Measurements from ENCODE around the gene ADRA2C. TPM values are rescaled to one million over a fixed set of nuclear protein-coding genes. Genes with fewer than 3 reads are reported as not detected.
A peak's percentile ranks its signal among the peaks of the same experiment; 100 is the strongest.

ADRA2C gene
- total and polyA plus RNA-seq, 2 of the 13 experiments (the other 11 are each of a cell fraction or from before 2014, with no cell fraction given): 15.4 to 69.7 TPM

DNA sequence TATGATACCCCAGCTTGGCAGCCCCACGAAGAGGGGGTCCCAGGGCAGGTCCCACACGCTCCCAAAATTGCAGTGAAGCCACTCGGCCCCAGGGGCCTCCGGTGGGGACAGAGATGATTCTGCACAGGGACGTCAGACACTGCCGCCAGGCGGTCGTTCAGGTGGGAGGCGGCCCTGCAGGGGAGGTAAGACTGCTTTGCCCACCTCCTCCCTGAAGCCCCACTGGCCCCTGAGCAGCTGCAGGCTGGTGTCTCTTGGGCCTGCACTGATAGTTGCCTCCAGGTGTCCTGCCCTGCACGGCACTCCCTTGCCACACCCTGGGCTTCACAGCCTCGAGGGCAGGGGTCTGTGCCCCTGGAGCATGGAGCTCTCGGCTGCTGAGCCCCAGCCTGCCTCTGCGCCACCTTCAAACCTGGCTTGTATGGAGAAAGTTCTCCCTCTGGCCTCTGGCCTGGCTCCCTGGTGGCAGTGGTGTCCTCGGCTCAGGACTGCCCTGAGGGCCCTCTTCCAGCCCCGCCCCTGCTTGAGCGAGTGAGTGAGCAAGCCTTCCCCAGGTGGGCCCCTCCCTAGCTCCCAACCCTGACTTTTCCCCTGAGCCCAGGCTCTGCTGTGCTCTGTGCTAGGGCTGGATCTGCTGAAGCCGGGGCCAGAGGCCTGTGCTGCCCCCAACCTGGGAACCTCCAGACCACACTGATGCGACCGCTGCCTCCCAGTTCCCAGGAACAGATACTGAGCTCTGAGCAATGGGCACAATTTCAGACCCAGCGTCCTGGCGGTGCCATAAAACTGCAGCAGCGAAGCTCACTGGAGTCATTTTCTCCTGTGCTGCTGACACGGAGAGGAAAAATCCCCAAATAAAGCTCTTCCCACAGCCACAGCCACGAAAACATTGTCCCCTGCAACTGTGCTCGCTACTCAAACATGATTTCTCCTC is 16.1 kb downstream of the ADRA2C start (continued):
- TF ChIP-seq, protein P1, sequence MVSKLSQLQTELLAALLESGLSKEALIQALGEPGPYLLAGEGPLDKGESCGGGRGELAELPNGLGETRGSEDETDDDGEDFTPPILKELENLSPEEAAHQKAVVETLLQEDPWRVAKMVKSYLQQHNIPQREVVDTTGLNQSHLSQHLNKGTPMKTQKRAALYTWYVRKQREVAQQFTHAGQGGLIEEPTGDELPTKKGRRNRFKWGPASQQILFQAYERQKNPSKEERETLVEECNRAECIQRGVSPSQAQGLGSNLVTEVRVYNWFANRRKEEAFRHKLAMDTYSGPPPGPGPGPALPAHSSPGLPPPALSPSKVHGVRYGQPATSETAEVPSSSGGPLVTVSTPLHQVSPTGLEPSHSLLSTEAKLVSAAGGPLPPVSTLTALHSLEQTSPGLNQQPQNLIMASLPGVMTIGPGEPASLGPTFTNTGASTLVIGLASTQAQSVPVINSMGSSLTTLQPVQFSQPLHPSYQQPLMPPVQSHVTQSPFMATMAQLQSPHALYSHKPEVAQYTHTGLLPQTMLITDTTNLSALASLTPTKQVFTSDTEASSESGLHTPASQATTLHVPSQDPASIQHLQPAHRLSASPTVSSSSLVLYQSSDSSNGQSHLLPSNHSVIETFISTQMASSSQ (IDR thresholded peaks at IDR 0.05; ENCODE audit: low read depth): no peak
- TF ChIP-seq, protein P1 (CRISPR knock-in tag; IDR thresholded peaks at IDR 0.05; ENCODE audit: borderline replicate concordance): no peak
- TF ChIP-seq ZNF724P (CRISPR knock-in tag; IDR thresholded peaks at IDR 0.05; ENCODE audit: borderline replicate concordance) (0 out of 2 replicates have a peak, but pooled peaks have one; percentile 50), AGO1 (IDR thresholded peaks at IDR 0.05; ENCODE audit: low read depth, low read length, poor library complexity, severe bottlenecking) (peak; percentile 45), RFX1 (IDR thresholded peaks at IDR 0.05) (no peak), ZNF772 (CRISPR knock-in tag; IDR thresholded peaks at IDR 0.05) (peak; percentile 63; the same call in 1 of the 2 replicates), MBD4 (IDR thresholded peaks at IDR 0.05; ENCODE audit: borderline replicate concordance, low read length) (no peak), ZNF777 (CRISPR knock-in tag; IDR thresholded peaks at IDR 0.05) (no peak), ZNF30 (CRISPR knock-in tag; IDR thresholded peaks at IDR 0.05) (no peak), ZNF510 (CRISPR knock-in tag; IDR thresholded peaks at IDR 0.05; ENCODE audit: low read depth) (no peak), ZNF501 (CRISPR knock-in tag; IDR thresholded peaks at IDR 0.05) (no peak), ZNF230 (CRISPR knock-in tag; IDR thresholded peaks at IDR 0.05) (0 out of 2 replicates have a peak, but pooled peaks have one; percentile 51), ZSCAN12 (CRISPR knock-in tag; IDR thresholded peaks at IDR 0.05) (no peak), ZNF225 (CRISPR knock-in tag; IDR thresholded peaks at IDR 0.05) (no peak)
- TF ChIP-seq, protein P2, sequence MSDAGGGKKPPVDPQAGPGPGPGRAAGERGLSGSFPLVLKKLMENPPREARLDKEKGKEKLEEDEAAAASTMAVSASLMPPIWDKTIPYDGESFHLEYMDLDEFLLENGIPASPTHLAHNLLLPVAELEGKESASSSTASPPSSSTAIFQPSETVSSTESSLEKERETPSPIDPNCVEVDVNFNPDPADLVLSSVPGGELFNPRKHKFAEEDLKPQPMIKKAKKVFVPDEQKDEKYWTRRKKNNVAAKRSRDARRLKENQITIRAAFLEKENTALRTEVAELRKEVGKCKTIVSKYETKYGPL (CRISPR knock-in tag; IDR thresholded peaks at IDR 0.05): no peak
- TF ChIP-seq, protein P3, sequence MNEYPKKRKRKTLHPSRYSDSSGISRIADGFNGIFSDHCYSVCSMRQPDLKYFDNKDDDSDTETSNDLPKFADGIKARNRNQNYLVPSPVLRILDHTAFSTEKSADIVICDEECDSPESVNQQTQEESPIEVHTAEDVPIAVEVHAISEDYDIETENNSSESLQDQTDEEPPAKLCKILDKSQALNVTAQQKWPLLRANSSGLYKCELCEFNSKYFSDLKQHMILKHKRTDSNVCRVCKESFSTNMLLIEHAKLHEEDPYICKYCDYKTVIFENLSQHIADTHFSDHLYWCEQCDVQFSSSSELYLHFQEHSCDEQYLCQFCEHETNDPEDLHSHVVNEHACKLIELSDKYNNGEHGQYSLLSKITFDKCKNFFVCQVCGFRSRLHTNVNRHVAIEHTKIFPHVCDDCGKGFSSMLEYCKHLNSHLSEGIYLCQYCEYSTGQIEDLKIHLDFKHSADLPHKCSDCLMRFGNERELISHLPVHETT (CRISPR knock-in tag; conservative IDR thresholded peaks at IDR 0.05): no peak
- TF ChIP-seq, protein P4, sequence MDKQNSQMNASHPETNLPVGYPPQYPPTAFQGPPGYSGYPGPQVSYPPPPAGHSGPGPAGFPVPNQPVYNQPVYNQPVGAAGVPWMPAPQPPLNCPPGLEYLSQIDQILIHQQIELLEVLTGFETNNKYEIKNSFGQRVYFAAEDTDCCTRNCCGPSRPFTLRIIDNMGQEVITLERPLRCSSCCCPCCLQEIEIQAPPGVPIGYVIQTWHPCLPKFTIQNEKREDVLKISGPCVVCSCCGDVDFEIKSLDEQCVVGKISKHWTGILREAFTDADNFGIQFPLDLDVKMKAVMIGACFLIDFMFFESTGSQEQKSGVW (CRISPR knock-in tag; IDR thresholded peaks at IDR 0.05; ENCODE audit: borderline replicate concordance): no peak
- TF ChIP-seq, protein P5, sequence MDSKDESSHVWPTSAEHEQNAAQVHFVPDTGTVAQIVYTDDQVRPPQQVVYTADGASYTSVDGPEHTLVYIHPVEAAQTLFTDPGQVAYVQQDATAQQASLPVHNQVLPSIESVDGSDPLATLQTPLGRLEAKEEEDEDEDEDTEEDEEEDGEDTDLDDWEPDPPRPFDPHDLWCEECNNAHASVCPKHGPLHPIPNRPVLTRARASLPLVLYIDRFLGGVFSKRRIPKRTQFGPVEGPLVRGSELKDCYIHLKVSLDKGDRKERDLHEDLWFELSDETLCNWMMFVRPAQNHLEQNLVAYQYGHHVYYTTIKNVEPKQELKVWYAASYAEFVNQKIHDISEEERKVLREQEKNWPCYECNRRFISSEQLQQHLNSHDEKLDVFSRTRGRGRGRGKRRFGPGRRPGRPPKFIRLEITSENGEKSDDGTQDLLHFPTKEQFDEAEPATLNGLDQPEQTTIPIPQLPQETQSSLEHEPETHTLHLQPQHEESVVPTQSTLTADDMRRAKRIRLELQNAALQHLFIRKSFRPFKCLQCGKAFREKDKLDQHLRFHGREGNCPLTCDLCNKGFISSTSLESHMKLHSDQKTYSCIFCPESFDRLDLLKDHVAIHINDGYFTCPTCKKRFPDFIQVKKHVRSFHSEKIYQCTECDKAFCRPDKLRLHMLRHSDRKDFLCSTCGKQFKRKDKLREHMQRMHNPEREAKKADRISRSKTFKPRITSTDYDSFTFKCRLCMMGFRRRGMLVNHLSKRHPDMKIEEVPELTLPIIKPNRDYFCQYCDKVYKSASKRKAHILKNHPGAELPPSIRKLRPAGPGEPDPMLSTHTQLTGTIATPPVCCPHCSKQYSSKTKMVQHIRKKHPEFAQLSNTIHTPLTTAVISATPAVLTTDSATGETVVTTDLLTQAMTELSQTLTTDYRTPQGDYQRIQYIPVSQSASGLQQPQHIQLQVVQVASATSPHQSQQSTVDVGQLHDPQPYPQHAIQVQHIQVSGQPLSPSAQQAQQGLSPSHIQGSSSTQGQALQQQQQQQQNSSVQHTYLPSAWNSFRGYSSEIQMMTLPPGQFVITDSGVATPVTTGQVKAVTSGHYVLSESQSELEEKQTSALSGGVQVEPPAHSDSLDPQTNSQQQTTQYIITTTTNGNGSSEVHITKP (CRISPR knock-in tag; IDR thresholded peaks at IDR 0.05; ENCODE audit: low read depth): no peak

Data from HepG2 (cell line).